Measurements from ENCODE around the gene SPARC.

SPARC gene

DNA sequence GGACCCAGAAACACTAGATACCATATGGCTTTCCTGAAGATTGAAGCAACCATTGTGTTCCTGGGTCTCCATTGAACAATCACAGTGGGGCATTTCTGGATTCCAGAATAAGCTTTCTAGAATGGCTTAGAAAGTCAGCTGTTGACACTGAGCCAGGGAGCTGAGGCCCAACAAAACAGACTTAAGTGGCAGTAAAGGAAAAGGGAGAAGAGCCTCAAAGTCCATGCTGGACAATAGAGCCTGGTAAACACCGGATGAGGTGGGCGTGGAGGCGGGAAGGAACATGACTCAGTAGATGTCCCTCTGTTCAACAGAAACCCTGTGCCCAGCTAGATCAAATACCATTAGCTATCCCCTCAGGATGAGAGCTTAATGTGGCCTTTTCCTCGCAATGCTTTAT is 14.8 kb downstream of the SPARC start:
- H2AFZ ChIP-seq (ENCODE audit: low read depth, low read length) = no peak overlapping the region
- peaks cover 88% of the 10 kb centered on the region for H3K36me3 ChIP-seq (ENCODE audit: insufficient read depth, low read length)
- no peak overlapping the region for H3K4me3 ChIP-seq (ENCODE audit: low read length)
- no peaks in the 10 kb centered on the region for H3K27me3 ChIP-seq (ENCODE audit: insufficient read depth, low read length)
- H3K4me1 ChIP-seq (ENCODE audit: insufficient read depth, low read length) = peaks cover 5% of the 10 kb centered on the region
- H3K9me3 ChIP-seq (ENCODE audit: low read length) = no peaks in the 10 kb centered on the region

DNA sequence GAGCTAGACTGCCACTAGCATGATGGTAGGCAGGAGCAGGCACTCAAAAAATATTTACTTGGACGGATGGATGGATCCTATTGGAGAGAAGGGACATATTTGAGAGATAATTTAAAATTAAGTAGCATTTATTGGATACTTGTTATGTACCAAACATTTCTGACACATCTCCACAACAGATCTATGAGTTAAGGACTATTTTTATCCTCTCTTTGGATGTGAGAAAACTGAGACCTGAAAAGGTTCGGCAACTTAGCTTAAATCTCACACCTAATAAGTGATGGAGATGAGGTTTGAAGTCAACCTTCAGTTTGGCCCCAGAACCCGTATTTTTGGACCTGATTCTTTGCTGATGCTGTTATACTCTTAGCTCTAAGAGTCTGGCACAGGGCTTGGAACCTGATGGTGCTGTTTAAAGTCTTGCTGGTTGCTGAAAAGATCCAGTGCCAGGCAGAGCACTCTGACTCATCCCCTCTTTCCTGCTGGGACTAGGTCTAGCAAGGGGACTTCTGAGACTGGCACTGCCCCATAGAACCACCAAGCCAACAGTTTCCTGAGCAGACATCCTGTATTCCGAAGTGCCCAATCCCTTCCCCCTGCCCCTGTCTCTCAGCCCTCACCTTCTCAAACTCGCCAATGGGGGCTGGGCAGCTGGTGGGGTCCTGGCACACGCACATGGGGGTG is 15.6 kb downstream of the SPARC start:
- Histone ChIP-seq H3K27me3 (ENCODE audit: insufficient read depth, low read length) (no peaks in the 10 kb centered on the region), H3K36me3 (ENCODE audit: insufficient read depth, low read length) (peaks cover 93% of the 10 kb centered on the region), H2AFZ (ENCODE audit: low read depth, low read length) (no peak overlapping the region), H3K9me3 (ENCODE audit: low read length) (no peaks in the 10 kb centered on the region), H3K4me1 (ENCODE audit: insufficient read depth, low read length) (no peaks in the 10 kb centered on the region), H3K4me3 (ENCODE audit: low read length) (no peak overlapping the region)

DNA sequence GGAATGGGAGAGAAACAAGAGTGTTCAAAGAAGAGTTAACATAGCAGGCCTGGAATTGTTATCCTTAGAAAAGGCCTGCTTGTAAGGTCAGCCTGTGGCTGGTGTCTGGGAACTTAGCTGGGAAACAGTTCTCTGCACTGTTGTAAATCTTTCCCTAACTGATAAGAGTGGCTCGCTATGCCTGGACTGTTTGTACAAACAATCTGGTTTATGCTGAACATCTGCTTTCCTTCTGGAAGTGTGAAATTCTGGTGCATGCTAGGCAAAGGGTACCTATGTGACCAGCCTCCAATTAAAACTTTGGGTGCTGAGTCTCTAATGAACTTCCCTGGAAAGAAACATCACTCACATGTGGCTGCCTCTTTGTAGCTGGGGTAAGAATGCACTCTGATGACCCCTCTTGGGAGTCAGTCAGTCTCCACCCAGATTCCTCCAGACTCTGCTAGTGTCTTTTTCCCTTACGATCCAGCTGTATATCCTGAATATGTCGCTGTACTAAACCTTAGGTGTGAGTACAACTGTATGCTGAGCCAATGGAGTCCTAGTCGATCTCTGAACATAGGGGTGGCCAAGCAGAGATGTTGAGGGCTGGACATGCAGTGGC is 16.5 kb downstream of the SPARC start:
- H3K4me3 ChIP-seq (ENCODE audit: low read length) = no peak overlapping the region
- H3K9me3 ChIP-seq (ENCODE audit: low read length) = no peaks in the 10 kb centered on the region
- H3K27me3 ChIP-seq (ENCODE audit: insufficient read depth, low read length) = no peaks in the 10 kb centered on the region
- no peak overlapping the region for H2AFZ ChIP-seq (ENCODE audit: low read depth, low read length)
- H3K36me3 ChIP-seq (ENCODE audit: insufficient read depth, low read length) = peaks cover 93% of the 10 kb centered on the region
- H3K4me1 ChIP-seq (ENCODE audit: insufficient read depth, low read length) = no peaks in the 10 kb centered on the region

DNA sequence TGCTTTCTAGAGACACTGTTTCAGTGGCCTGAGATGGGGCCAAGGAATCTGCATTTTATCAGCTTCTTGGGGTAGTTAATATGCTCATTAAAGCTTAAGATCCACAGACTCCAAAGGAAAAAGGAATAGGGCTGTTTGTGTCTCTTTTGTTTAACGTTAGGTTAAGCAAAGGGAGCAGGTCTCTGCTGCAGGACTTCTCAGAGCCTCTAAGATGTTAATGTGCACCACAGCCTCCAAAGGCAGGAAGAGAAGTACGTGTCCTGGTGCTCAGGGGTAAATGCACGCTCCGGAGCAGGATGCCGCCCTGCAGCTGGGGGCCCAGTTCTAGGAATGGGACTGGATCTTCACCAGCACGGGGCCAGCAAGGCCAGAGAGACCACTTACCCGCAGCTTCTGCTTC is 19.6 kb downstream of the SPARC start:
- Histone ChIP-seq H3K4me3 (ENCODE audit: low read length) (no peak overlapping the region), H2AFZ (ENCODE audit: low read depth, low read length) (no peak overlapping the region), H3K9me3 (ENCODE audit: low read length) (no peaks in the 10 kb centered on the region), H3K4me1 (ENCODE audit: insufficient read depth, low read length) (no peaks in the 10 kb centered on the region), H3K36me3 (ENCODE audit: insufficient read depth, low read length) (peaks cover 94% of the 10 kb centered on the region), H3K27me3 (ENCODE audit: insufficient read depth, low read length) (no peaks in the 10 kb centered on the region)

DNA sequence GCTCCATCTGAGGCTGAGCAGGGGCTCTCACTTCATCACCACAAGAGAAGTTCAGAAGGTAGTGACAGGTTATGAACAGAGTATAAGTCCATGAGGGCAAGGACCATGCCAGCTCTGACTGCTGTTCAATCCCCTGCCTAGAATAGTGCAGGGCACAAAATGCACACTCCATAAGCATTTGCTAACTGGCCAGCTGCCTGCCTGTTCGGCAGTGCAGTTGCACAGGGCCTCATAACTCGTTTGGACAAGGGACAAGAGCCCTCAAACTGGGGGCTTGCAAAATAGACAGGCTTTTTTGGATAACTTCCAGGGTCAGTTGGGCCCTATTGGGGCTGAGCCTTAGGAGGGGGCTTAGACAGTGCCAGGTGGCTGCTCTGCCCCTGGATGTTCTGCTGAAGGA is 21.1 kb downstream of the SPARC start:
- no peaks in the 10 kb centered on the region for H3K27me3 ChIP-seq (ENCODE audit: insufficient read depth, low read length)
- peaks cover 82% of the 10 kb centered on the region for H3K36me3 ChIP-seq (ENCODE audit: insufficient read depth, low read length)
- no peaks in the 10 kb centered on the region for H3K4me1 ChIP-seq (ENCODE audit: insufficient read depth, low read length)
- no peak overlapping the region for H2AFZ ChIP-seq (ENCODE audit: low read depth, low read length)
- no peak overlapping the region for H3K4me3 ChIP-seq (ENCODE audit: low read length)
- no peaks in the 10 kb centered on the region for H3K9me3 ChIP-seq (ENCODE audit: low read length)

DNA sequence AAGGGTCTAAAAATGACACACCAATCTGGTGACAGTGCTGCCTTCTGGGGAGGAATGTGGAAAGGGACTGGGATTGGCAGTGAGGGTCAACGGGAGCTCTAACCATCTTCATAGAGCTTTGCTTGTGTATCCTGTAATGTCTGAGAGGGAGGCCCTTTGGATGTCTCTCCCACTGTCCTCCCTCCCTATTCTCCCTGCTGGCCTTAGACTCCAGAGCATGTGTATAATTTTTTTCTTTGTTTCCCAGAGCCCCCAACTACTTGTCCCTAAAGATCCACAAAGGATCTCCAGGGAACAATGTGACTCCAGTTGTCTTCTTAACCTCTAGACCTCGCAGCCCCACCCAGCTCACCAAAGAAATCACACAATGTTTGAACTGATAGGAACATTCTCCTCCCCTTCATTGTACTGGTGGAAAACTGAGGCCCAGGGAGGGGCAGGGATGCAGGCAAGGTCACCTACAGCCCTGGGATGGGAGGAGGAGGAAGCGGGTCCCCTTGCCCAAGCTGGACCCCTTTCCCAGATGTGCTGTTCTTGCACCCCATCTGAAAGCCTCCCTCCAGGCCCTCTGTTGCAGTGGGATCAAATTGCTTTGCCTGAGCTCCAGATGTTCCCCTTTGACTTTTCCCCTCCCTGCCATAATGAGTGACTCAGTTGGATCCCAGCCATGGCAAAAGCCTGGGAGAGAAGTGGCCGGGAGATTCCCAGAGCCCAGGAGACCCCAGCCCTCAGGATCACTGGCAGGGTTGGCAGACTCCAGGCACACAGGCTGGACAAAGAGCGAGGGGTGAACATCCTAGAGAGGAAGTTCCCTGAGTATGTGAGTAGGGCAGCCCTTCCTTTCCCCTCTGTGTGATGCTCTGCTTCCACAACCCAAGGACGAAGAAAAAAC is 21.8 kb downstream of the SPARC start:
- H3K4me3 ChIP-seq (ENCODE audit: low read length) = no peak overlapping the region
- no peak overlapping the region for H2AFZ ChIP-seq (ENCODE audit: low read depth, low read length)
- peaks cover 76% of the 10 kb centered on the region for H3K36me3 ChIP-seq (ENCODE audit: insufficient read depth, low read length)

DNA sequence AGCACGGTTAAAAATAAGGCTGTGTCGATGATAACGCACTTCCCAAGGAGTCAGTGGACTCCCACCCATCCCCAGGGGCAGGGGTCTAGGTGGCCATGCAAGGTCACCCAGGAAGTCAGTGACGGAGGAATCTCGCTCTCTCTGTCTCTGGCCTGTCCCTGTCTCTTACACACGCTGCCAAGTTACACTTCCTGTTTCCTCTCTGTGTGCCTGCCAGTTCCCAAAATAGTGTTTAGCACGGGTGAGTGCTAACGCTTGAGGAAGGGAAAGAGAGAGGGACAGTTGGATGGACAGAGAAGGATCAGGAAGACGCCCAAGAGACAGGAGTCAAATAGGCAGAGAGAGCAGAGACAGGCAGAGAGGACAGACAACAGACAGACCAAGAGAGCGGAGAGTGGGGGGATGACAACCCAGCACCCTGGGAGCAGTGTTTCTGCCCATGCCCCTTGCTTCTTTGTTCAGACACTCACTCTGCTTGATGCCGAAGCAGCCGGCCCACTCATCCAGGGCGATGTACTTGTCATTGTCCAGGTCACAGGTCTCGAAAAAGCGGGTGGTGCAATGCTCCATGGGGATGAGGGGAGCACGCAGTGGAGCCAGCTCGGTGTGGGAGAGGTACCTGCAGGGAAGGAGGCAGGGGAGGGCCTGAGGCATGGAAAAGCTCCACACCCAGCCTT is 23.0 kb downstream of the SPARC start:
- Histone ChIP-seq H3K36me3 (ENCODE audit: insufficient read depth, low read length) (peaks cover 64% of the 10 kb centered on the region), H2AFZ (ENCODE audit: low read depth, low read length) (no peak overlapping the region), H3K4me1 (ENCODE audit: insufficient read depth, low read length) (no peaks in the 10 kb centered on the region), H3K4me3 (ENCODE audit: low read length) (no peak overlapping the region), H3K27me3 (ENCODE audit: insufficient read depth, low read length) (no peaks in the 10 kb centered on the region), H3K9me3 (ENCODE audit: low read length) (no peaks in the 10 kb centered on the region)

More for the DNA sequence above, 21.8 kb downstream of the SPARC start:
- Histone ChIP-seq H3K4me1 (ENCODE audit: insufficient read depth, low read length) (no peaks in the 10 kb centered on the region), H3K9me3 (ENCODE audit: low read length) (no peaks in the 10 kb centered on the region), H3K27me3 (ENCODE audit: insufficient read depth, low read length) (no peaks in the 10 kb centered on the region)

DNA sequence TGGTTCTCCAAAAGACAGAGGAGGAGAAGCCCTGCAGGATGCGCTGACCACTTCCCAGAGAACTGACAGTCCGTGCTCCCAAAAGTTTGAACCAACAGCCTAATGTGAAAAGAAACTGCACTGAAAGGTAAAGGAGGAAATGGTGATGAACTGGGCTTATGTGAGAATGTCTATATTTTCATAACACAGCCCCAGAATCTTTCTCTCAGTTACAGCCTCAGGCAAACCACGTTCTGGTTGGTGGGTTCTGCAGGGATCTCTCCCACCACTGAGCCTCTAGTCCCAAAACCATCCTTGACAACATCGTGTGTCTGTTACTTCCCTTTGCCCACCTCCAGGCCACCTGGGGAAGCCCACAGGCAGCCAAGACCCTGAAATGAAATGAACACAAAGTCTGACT is 23.9 kb downstream of the SPARC start:
- Histone ChIP-seq H2AFZ (ENCODE audit: low read depth, low read length) (no peak overlapping the region), H3K4me3 (ENCODE audit: low read length) (no peak overlapping the region), H3K9me3 (ENCODE audit: low read length) (no peaks in the 10 kb centered on the region), H3K4me1 (ENCODE audit: insufficient read depth, low read length) (no peaks in the 10 kb centered on the region), H3K36me3 (ENCODE audit: insufficient read depth, low read length) (peaks cover 58% of the 10 kb centered on the region), H3K27me3 (ENCODE audit: insufficient read depth, low read length) (no peaks in the 10 kb centered on the region)

DNA sequence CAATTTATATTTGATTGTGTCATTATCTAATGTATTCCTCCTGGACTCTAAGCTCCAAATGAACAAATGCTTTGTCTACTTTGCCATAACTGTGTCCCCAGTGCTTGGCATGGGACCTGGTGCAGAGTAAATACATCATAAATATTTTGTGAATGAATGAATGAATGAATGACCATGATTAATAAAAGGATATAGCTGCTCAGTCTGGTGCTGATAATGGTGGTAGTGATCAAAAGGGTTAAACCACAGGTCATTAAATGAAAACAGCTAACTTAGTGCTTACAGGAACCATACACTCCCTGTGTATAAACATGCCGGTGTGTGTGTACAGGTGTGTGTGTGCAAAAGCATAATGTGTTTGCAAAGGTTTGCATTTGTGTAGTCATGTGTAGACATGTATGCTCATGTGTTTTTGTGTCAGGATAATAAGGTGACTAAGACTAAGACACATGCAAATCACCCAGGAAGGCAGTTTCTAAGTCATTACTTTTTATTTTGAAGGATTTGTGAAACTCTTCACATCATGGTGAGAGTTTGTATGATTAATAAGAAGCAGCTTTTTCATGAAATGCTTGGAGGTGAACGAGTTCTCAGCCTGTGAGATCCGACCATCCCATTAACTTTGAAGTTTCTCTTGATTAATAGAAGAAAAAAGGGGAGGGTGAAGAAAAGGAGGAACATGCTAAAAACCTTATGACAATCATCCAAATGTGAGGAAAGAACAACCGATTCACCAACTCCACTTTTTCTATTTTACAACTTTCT is 24.6 kb downstream of the SPARC start:
- H3K36me3 ChIP-seq (ENCODE audit: insufficient read depth, low read length) = peaks cover 51% of the 10 kb centered on the region
- H3K9me3 ChIP-seq (ENCODE audit: low read length) = no peaks in the 10 kb centered on the region
- H3K27me3 ChIP-seq (ENCODE audit: insufficient read depth, low read length) = no peaks in the 10 kb centered on the region
- H2AFZ ChIP-seq (ENCODE audit: low read depth, low read length) = no peak overlapping the region
- H3K4me1 ChIP-seq (ENCODE audit: insufficient read depth, low read length) = no peaks in the 10 kb centered on the region
- no peak overlapping the region for H3K4me3 ChIP-seq (ENCODE audit: low read length)

DNA sequence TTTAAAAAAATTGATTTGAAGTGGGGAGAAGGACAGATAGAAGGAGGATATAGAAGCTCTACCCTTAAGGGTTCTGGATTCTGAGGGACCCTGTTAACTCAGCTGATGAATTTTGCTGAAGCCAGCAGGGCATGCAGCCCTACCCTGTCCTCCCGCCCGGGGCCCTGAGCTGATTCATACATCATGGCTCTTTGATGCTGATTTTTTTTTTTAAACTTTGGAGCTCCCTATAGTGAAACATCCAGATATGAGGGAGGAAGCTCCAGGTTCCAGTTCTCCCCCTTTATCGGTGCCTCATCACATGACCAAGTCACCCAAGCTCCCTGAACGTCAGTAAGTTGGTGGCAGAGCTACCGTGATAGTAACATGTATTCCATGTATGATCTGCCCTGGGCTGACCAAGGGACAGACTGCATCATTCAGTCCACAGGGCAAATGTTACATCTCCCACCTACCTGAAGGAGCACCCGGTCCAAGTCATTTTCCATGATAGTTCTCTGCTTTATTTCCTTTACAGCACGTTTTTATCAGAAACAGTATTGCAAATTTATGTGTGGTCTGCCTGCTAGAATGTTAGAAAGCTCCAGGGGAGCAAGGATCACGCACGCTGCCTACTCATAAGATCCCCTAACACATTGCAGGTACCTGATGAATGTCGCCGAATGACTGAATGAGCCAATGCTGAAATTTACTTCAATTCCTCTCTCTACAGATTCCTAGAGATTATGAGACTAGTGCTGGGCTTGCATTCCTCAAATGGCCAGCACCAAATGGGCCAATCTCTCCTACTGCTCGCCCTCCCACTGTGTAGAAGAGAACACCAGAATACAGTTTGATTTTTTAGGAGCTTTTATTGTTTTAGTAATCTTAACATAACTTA is 25.9 kb downstream of the SPARC start:
- H2AFZ ChIP-seq (ENCODE audit: low read depth, low read length) = no peak overlapping the region
- H3K9me3 ChIP-seq (ENCODE audit: low read length) = no peaks in the 10 kb centered on the region
- H3K4me3 ChIP-seq (ENCODE audit: low read length) = no peak overlapping the region
- no peaks in the 10 kb centered on the region for H3K4me1 ChIP-seq (ENCODE audit: insufficient read depth, low read length)
- no peaks in the 10 kb centered on the region for H3K27me3 ChIP-seq (ENCODE audit: insufficient read depth, low read length)
- peaks cover 41% of the 10 kb centered on the region for H3K36me3 ChIP-seq (ENCODE audit: insufficient read depth, low read length)

DNA sequence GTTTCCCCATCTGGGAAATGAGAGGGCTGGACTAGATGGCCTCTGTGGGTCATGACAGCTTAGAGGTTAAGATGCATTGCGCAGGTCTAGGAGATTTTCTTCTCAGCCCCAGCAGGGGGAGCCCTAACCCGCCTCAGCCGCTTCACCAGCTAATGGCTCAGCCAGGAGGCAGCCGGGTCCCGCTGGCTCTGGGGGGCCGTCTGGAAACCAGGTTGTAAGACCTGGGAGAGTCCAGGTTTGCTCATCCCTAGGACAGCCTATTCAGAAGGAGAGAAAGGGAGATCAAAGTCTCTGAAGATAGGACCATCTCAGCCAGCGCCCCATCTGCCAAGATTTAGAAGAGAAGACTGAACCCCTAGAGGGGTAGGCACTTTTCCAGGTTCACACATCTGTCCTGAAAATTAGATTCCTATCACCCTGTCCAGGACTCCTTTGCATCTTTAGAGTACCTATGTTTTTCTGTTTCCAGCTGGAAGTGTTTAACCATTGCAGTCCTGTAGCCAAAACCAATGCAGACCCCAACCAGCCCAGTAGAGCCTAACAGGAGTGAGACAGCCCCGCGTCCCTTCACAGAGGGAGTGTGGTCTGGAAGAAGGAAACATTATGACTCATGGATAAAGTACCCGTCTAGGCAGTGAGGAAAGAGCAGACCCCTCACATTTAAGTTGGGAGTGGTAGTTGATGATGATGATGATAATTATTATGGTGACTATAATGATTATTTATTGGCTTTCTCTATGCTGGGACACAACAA is 27.5 kb downstream of the SPARC start:
- Histone ChIP-seq H2AFZ (ENCODE audit: low read depth, low read length) (no peak overlapping the region), H3K9me3 (ENCODE audit: low read length) (no peaks in the 10 kb centered on the region), H3K4me1 (ENCODE audit: insufficient read depth, low read length) (no peaks in the 10 kb centered on the region), H3K27me3 (ENCODE audit: insufficient read depth, low read length) (peaks cover 2% of the 10 kb centered on the region), H3K4me3 (ENCODE audit: low read length) (no peak overlapping the region), H3K36me3 (ENCODE audit: insufficient read depth, low read length) (peaks cover 24% of the 10 kb centered on the region)
